ENCODE results near the gene AKAP6. TPM values are rescaled to one million over a fixed set of nuclear protein-coding genes. Genes with fewer than 3 reads are reported as not detected.

AKAP6 gene
- total RNA-seq, 2 experiments from 2014 or later, result 0.13 to 0.72 TPM

DNA sequence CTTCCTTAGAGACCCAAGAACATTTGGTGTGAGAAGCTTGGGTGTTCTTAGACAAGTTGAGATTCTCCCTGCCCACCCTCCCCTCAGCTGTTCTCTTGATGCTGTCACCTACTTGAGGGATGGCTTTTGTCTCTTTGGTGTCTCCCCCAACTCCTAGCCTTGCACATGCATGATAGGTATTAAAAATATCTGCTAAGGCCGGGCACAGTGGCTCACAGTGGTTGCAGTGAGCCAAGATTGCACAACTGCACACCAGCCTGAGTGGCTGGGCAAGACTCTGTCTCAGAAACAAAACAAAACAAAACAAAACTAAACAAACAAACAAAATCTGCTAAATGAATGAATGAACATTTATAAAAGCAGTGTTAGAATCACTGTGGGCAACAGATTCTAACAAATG, 261.1 kb downstream of the AKAP6 start:
- no peaks in the 10 kb centered on the region for H3K9me3 ChIP-seq (ENCODE audit: low read length)
- no peaks in the 10 kb centered on the region for H3K36me3 ChIP-seq (ENCODE audit: insufficient read depth, low read length)
- CTCF ChIA-PET (ENCODE audit: unreplicated experiment), result no interaction called here
- POLR2A ChIA-PET, result no interaction called here
- no peak overlapping the region for H3K27ac ChIP-seq (ENCODE audit: low read depth, low read length, poor library complexity, severe bottlenecking)
- no peak overlapping the region for H3K4me2 ChIP-seq (ENCODE audit: low read length)
- no peaks in the 10 kb centered on the region for H3K9me2 ChIP-seq (ENCODE audit: insufficient read depth, low read length)
- BruUV-seq (replicated peaks), result no TSS peak
- no peak overlapping the region for H3K4me3 ChIP-seq (ENCODE audit: low read depth, low read length, poor library complexity, severe bottlenecking)
- TF ChIP-seq EZH2phosphoT487 (IDR thresholded peaks at IDR 0.05; ENCODE audit: borderline replicate concordance, low read depth, low read length), result no peak
- TF ChIP-seq, protein P1, sequence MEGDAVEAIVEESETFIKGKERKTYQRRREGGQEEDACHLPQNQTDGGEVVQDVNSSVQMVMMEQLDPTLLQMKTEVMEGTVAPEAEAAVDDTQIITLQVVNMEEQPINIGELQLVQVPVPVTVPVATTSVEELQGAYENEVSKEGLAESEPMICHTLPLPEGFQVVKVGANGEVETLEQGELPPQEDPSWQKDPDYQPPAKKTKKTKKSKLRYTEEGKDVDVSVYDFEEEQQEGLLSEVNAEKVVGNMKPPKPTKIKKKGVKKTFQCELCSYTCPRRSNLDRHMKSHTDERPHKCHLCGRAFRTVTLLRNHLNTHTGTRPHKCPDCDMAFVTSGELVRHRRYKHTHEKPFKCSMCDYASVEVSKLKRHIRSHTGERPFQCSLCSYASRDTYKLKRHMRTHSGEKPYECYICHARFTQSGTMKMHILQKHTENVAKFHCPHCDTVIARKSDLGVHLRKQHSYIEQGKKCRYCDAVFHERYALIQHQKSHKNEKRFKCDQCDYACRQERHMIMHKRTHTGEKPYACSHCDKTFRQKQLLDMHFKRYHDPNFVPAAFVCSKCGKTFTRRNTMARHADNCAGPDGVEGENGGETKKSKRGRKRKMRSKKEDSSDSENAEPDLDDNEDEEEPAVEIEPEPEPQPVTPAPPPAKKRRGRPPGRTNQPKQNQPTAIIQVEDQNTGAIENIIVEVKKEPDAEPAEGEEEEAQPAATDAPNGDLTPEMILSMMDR (conservative IDR thresholded peaks at IDR 0.05; ENCODE audit: low read length), result no peak
- H3K4me1 ChIP-seq (ENCODE audit: insufficient read depth, low read length, poor library complexity, severe bottlenecking), result no peaks in the 10 kb centered on the region
- H3K79me2 ChIP-seq (ENCODE audit: insufficient read depth, low read depth, low read length), result no peaks in the 10 kb centered on the region
- H4K20me1 ChIP-seq (ENCODE audit: insufficient read depth, low read length), result no peaks in the 10 kb centered on the region
- intact Hi-C loops (cut with micrococcal nuclease; ENCODE audit: unreplicated experiment), result no loop called here
- no peak overlapping the region for H2AFZ ChIP-seq (ENCODE audit: low read length)
- no peak for DNase-seq (ENCODE audit: low spot score)

DNA sequence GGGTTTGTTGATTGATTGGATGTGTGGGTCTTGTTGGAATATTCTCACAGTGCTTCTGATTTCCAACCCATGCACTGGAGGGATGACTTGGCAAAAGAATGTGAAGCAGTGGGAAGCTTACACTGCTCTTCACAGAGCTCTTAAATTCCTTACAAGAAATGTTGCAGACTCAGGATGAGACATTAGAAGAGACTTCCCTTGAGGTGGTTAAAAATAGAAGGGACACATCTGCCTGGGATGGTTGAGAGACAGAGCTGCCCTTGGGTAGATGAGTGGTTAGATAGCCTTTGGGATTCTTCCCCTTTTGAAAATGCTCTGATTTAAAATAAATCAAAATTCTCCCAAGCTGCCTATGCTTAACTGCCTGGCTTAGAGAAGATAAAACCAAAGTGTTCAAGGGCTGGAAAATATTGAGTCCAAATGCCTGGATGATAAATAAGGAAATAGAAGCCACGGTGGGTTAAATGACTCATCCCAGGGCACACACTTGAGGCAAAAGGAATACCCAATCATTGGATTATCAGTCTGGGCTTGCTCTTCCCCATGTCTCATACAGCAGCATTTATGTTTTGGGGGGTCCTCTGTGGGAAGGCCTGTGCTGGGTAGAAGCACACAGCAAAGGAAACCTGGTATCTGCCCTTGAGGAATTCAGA, 264.3 kb downstream of the AKAP6 start:
- no peaks in the 10 kb centered on the region for H3K9me2 ChIP-seq (ENCODE audit: insufficient read depth, low read length)
- H3K4me1 ChIP-seq (ENCODE audit: insufficient read depth, low read length, poor library complexity, severe bottlenecking), result no peaks in the 10 kb centered on the region
- H3K4me3 ChIP-seq (ENCODE audit: low read depth, low read length, poor library complexity, severe bottlenecking), result no peak overlapping the region
- intact Hi-C loops (cut with micrococcal nuclease; ENCODE audit: unreplicated experiment), result no loop called here
- no peak for TF ChIP-seq EZH2phosphoT487 (IDR thresholded peaks at IDR 0.05; ENCODE audit: borderline replicate concordance, low read depth, low read length)
- TF ChIP-seq, protein P1 (conservative IDR thresholded peaks at IDR 0.05; ENCODE audit: low read length), result no peak
- H3K79me2 ChIP-seq (ENCODE audit: insufficient read depth, low read depth, low read length), result no peaks in the 10 kb centered on the region
- no peak overlapping the region for H3K27ac ChIP-seq (ENCODE audit: low read depth, low read length, poor library complexity, severe bottlenecking)
- H3K9me3 ChIP-seq (ENCODE audit: low read length), result no peaks in the 10 kb centered on the region
- no peaks in the 10 kb centered on the region for H4K20me1 ChIP-seq (ENCODE audit: insufficient read depth, low read length)
- no TSS peak for BruUV-seq (replicated peaks)
- ChIA-PET POLR2A (no interaction called here), CTCF (ENCODE audit: unreplicated experiment) (no interaction called here)
- no peak overlapping the region for H2AFZ ChIP-seq (ENCODE audit: low read length)
- H3K36me3 ChIP-seq (ENCODE audit: insufficient read depth, low read length), result no peaks in the 10 kb centered on the region
- no peak overlapping the region for H3K4me2 ChIP-seq (ENCODE audit: low read length)
- no peak for DNase-seq (ENCODE audit: low spot score)

DNA sequence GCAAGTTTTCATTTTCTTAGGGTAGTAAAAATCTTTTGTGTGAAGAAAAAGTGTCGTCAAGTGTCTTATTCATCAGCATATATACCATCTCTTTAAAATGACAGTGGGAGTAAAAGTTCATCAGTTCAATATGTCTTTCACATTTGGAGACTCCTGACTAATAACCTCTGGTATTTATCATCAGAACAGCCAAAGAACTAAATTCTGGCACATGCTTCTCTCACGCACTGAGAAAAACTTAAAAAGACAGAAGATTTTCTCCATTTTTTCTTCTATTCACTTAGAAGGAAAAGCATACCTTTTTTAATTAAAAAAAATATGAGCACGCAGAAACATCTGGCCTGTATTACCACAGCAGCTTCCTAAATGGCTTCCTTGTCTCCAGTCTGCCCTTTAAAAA, 265.7 kb downstream of the AKAP6 start:
- intact Hi-C loops (cut with micrococcal nuclease; ENCODE audit: unreplicated experiment), result no loop called here
- no peak overlapping the region for H3K4me2 ChIP-seq (ENCODE audit: low read length)
- ChIA-PET POLR2A (no interaction called here), CTCF (ENCODE audit: unreplicated experiment) (no interaction called here)
- H3K9me3 ChIP-seq (ENCODE audit: low read length), result no peaks in the 10 kb centered on the region
- BruUV-seq (replicated peaks), result no TSS peak
- H4K20me1 ChIP-seq (ENCODE audit: insufficient read depth, low read length), result no peaks in the 10 kb centered on the region
- no peak for TF ChIP-seq EZH2phosphoT487 (IDR thresholded peaks at IDR 0.05; ENCODE audit: borderline replicate concordance, low read depth, low read length)
- TF ChIP-seq, protein P1 (conservative IDR thresholded peaks at IDR 0.05; ENCODE audit: low read length), result no peak
- H3K79me2 ChIP-seq (ENCODE audit: insufficient read depth, low read depth, low read length), result no peaks in the 10 kb centered on the region
- H3K9me2 ChIP-seq (ENCODE audit: insufficient read depth, low read length), result no peaks in the 10 kb centered on the region
- DNase-seq (ENCODE audit: low spot score), result no peak
- H3K27ac ChIP-seq (ENCODE audit: low read depth, low read length, poor library complexity, severe bottlenecking), result no peak overlapping the region
- H3K36me3 ChIP-seq (ENCODE audit: insufficient read depth, low read length), result no peaks in the 10 kb centered on the region
- H2AFZ ChIP-seq (ENCODE audit: low read length), result no peak overlapping the region
- H3K4me3 ChIP-seq (ENCODE audit: low read depth, low read length, poor library complexity, severe bottlenecking), result no peak overlapping the region
- no peaks in the 10 kb centered on the region for H3K4me1 ChIP-seq (ENCODE audit: insufficient read depth, low read length, poor library complexity, severe bottlenecking)

All from OCI-LY7 (cell line).